Naive thymus-derived CD4-positive, alpha-beta T cell (primary cell): ENCODE results near the gene NRXN3. TPM values are rescaled to one million over a fixed set of nuclear protein-coding genes. Genes with fewer than 3 reads are reported as not detected.

Experiments
- ATAC-seq: fragments of 150-1000 bp; cut with Tn5 transposase; 2 replicates; pipeline ENCODE4 v1.10.0; 2021; ENCODE audit warnings: mild to moderate bottlenecking, moderate library complexity
- CTCF ChIA-PET: fragments of 350-600 bp; sonication (Branson Sonifier 250); formaldehyde crosslinking; loops from one replicate; lab custom pipeline; 2021; ENCODE audit warnings: antibody characterized with exemption; lab: Charles Lee
- POLR2A ChIA-PET: fragments of 350-600 bp; sonication (Branson Sonifier 250); formaldehyde crosslinking; loops from one replicate; lab custom pipeline; 2021; ENCODE audit warnings: antibody characterized with exemption, inconsistent platforms; lab: Charles Lee
- DNase-seq, 9 donors: peaks; one replicate each; pipeline versions ENCODE4 v3.0.0 to v3.0.0-alpha.2; 2020 to 2022; ENCODE audit warnings: mixed read lengths in 1 of 9
- H3K27ac ChIP-seq: one replicate; pipeline ENCODE4 v1.7.0; 2013; ENCODE audit warnings: mild to moderate bottlenecking, low read depth, low read length, moderate library complexity
- H3K27me3 ChIP-seq, 2 donors: one replicate each; pipeline ENCODE4 v1.7.0; 2013; ENCODE audit warnings: low read length in 2 of 2, mild to moderate bottlenecking in 2 of 2, moderate library complexity in 2 of 2; ENCODE audit not compliant: control insufficient read depth in 2 of 2, insufficient read depth in 2 of 2
- H3K36me3 ChIP-seq, 3 experiments: 1 replicate in 2 of 3; 2 replicates in 1 of 3; pipeline ENCODE4 v1.7.0; 2013; ENCODE audit warnings: low read length in 3 of 3, mild to moderate bottlenecking in 3 of 3, moderate library complexity in 1 of 3; ENCODE audit not compliant: insufficient read depth in 3 of 3, control insufficient read depth in 2 of 3
- H3K4me1 ChIP-seq, 2 donors: one replicate each; pipeline ENCODE4 v1.7.0; 2013; ENCODE audit warnings: low read length in 2 of 2, mild to moderate bottlenecking in 2 of 2, moderate library complexity in 1 of 2; ENCODE audit not compliant: control insufficient read depth in 2 of 2, insufficient read depth in 2 of 2
- H3K4me3 ChIP-seq: 2 replicates; pipeline ENCODE4 v1.7.0; 2013; ENCODE audit warnings: mild to moderate bottlenecking, low read length
- H3K9me3 ChIP-seq, 3 experiments: 1 replicate in 2 of 3; 2 replicates in 1 of 3; pipeline ENCODE4 v1.7.0; 2013; ENCODE audit warnings: low read length in 3 of 3; ENCODE audit not compliant: control insufficient read depth in 2 of 3
- H3K27ac Mint-ChIP-seq, 9 donors: one replicate each; pipeline ENCODE4 v1.8.0; 2020 to 2022; ENCODE audit warnings: mixed read lengths in 9 of 9, mild to moderate bottlenecking in 8 of 9, moderate library complexity in 5 of 9, inconsistent platforms in 2 of 9
- H3K27me3 Mint-ChIP-seq, 5 donors: one replicate each; pipeline ENCODE4 v1.8.0; 2021 to 2022; ENCODE audit warnings: mixed read lengths in 5 of 5, mild to moderate bottlenecking in 1 of 5
- H3K36me3 Mint-ChIP-seq, 5 donors: one replicate each; pipeline ENCODE4 v1.8.0; 2020 to 2022; ENCODE audit warnings: mixed read lengths in 5 of 5, mild to moderate bottlenecking in 3 of 5, inconsistent platforms in 1 of 5
- H3K4me1 Mint-ChIP-seq, 7 donors: one replicate each; pipeline ENCODE4 v1.8.0; 2020 to 2022; ENCODE audit warnings: mixed read lengths in 7 of 7, mild to moderate bottlenecking in 3 of 7, inconsistent platforms in 1 of 7
- H3K4me3 Mint-ChIP-seq, 10 donors: one replicate each; pipeline ENCODE4 v1.8.0; 2020 to 2022; ENCODE audit warnings: mild to moderate bottlenecking in 10 of 10, mixed read lengths in 10 of 10, moderate library complexity in 6 of 10, inconsistent platforms in 2 of 10
- H3K9me3 Mint-ChIP-seq, 11 donors: one replicate each; pipeline ENCODE4 v1.8.0; 2020 to 2022; ENCODE audit warnings: mixed read lengths in 11 of 11, mild to moderate bottlenecking in 4 of 11, inconsistent platforms in 1 of 11, moderate library complexity in 1 of 11
- intact Hi-C, 2 donors: fragments of 100-400 bp; cut with micrococcal nuclease; formaldehyde crosslinking; loops; one replicate each; pipeline ENCODE4 v1.15.1; 2023
- polyA plus RNA-seq, 2 donors: library from polyadenylated mRNA; unstranded; fragments of 300-500 nt; fragmentation: Illumina TruSeq; gene quantifications; one replicate each; pipeline ENCODE4 v1.2.3, GENCODE V29; 2021
- total RNA-seq, 6 experiments: library from RNA in 5 of 6; stranded (reverse) in 5 of 6; gene quantifications; 1 replicate in 5 of 6; 2 replicates in 1 of 6; pipeline ENCODE4 v1.2.3 and lab custom pipeline; 2021 to 2026

The NRXN3 gene
- total and polyA plus RNA-seq, 7 experiments from 2014 or later: not detected

DNA sequence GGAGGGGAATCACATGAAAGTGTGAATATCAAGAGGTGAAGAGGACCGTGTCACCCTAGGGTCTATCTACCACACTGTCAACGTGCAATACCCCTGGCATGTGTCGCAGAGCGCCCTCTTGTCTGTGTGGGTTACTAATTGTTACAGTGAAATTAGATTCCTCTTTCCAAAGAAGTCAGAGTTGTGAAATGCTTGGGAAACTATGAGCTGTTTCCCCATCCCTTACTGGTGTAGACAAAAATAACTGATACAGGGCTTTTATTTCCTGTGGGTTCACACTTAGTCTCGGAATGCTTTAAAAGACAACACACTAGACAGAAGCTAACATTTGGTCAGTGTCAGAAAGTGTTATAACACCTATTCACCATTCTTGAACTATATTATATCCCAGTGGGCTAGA, 597.3 kb downstream of the NRXN3 start:
- Histone ChIP-seq H3K4me1 (no peaks in the 10 kb centered on the region), H3K9me3 (no peaks in the 10 kb centered on the region), H3K27me3 (no peaks in the 10 kb centered on the region), H3K27ac (no peak overlapping the region), H3K36me3 (no peaks in the 10 kb centered on the region), H3K4me3 (no peak overlapping the region)
- no peaks in the 10 kb centered on the region for H3K4me1 Mint-ChIP-seq
- no peaks in the 10 kb centered on the region for H3K36me3 Mint-ChIP-seq
- no peak for ATAC-seq
- H3K27me3 Mint-ChIP-seq: peaks cover 0 to 5% (median 0%) of the 10 kb centered on the region in 5 donors
- intact Hi-C loops: no loop called here
- H3K9me3 Mint-ChIP-seq: peaks cover 0 to 5% (median 0%) of the 10 kb centered on the region in 11 donors
- POLR2A ChIA-PET: no interaction called here
- CTCF ChIA-PET: no interaction called here
- H3K27ac Mint-ChIP-seq: no peak overlapping the region
- no peak for DNase-seq
- no peak overlapping the region for H3K4me3 Mint-ChIP-seq

DNA sequence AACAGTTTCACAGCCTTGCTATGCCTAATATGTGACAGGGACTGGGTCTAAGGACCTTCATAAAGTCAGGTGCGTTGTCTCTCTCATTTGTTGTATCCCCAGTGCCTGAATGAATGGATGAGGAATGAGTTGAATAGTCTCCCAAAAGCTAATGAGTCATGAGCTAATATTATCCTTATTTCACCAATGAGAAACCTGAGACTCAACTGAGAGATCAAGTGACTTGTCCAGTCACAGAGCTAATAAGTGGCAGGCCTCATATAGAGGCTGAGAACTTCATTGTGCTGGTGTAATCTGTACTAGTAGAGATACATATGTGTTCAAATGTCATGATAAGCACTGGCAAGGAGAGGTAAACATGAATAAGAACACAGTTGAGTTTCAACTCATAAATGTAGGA, 612.4 kb downstream of the NRXN3 start:
- intact Hi-C loops: no loop called here
- DNase-seq: no peak
- CTCF ChIA-PET: no interaction called here
- Histone ChIP-seq H3K27ac (no peak overlapping the region), H3K36me3 (no peaks in the 10 kb centered on the region), H3K4me1 (no peaks in the 10 kb centered on the region), H3K9me3 (no peaks in the 10 kb centered on the region), H3K27me3 (no peaks in the 10 kb centered on the region), H3K4me3 (no peak overlapping the region)
- Mint-ChIP-seq H3K9me3 (peaks cover 0 to 17% (median 4%) of the 10 kb centered on the region in 11 donors), H3K27ac (no peak overlapping the region), H3K27me3 (peaks cover 0 to 5% (median 4%) of the 10 kb centered on the region in 5 donors), H3K4me1 (no peaks in the 10 kb centered on the region), H3K4me3 (no peak overlapping the region), H3K36me3 (no peaks in the 10 kb centered on the region)
- no peak for ATAC-seq
- POLR2A ChIA-PET: no interaction called here

DNA sequence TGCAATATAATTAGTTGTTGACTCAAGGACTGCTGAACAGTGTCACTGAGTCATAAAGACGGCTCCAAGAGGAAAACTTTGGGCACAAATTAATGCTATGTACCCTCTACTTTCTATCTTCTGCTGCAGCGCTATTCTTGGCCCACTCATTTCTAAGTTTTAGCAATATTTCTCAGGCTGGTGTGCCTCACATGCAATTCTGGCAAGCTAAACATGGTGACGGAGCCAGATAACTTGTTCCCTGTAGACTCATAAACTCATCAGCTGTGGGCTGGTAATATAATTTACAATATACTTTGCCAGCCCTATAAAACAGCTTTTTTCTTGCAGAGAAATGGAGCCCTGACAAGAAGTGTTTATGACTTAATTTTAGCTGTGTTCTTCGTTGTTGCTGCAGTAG, 615.1 kb downstream of the NRXN3 start:
- H3K27ac ChIP-seq: no peak overlapping the region
- no peak overlapping the region for H3K27ac Mint-ChIP-seq
- intact Hi-C loops: no loop called here

DNA sequence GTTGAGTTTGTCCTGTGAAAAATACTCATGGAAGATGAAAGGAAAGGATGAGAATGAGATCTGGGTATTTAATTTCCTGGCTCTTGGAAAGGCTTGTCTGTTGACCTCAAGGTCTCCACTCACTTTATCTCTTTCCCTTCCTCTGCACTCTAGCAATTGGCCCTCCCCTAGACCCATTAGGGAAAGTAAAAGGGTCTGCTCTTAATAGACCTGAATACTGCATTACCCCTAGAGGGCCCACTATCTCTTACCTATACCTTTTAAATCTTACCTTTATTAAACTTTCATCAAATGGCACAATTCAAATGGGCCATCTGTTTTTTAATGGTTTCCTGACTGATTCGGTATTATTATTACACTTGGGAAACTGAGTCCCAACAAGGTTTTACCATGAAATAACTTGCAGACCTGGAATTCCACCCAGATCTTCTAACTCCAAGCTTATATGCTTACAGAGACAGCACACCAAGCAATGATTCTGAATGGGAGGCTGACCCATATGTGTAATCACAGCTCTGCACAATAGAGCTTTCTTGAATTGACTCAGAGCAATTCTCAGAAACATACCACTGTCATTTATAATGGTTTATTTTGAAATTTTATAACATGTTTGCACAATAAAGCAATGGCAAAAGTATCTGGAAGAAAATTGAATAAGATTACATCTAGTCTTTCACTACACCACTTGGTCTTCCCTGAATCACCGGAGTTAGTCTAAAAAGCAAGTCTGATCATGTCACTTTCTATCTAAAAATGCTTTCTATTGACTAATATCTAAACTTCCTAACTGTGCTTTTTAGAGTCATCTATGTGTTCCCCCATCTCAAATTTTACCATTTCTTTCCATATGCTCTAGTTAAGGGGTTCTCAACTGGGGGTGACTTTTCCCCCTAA, 618.5 kb downstream of the NRXN3 start:
- no peak overlapping the region for H3K4me3 Mint-ChIP-seq
- H3K27ac ChIP-seq: no peak overlapping the region
- H3K4me3 ChIP-seq: no peak overlapping the region
- ATAC-seq (no peak), DNase-seq (no peak)
- peaks cover 0 to 15% (median 0%) of the 10 kb centered on the region in 11 donors for H3K9me3 Mint-ChIP-seq
- no peaks in the 10 kb centered on the region for H3K27me3 ChIP-seq
- no peaks in the 10 kb centered on the region for H3K36me3 ChIP-seq
- POLR2A ChIA-PET: no interaction called here
- no peak overlapping the region for H3K27ac Mint-ChIP-seq
- no peaks in the 10 kb centered on the region for H3K4me1 Mint-ChIP-seq
- CTCF ChIA-PET: no interaction called here
- no peaks in the 10 kb centered on the region for H3K9me3 ChIP-seq
- intact Hi-C loops: no loop called here
- no peaks in the 10 kb centered on the region for H3K4me1 ChIP-seq
- H3K36me3 Mint-ChIP-seq: no peaks in the 10 kb centered on the region
- H3K27me3 Mint-ChIP-seq: peaks cover 0 to 8% (median 0%) of the 10 kb centered on the region in 5 donors

More for the DNA sequence above, 615.1 kb downstream of the NRXN3 start:
- no peaks in the 10 kb centered on the region for H3K4me1 Mint-ChIP-seq
- H3K27me3 Mint-ChIP-seq: peaks cover 0 to under 1% (median 0%) of the 10 kb centered on the region in 5 donors
- Histone ChIP-seq H3K36me3 (no peaks in the 10 kb centered on the region), H3K27me3 (no peaks in the 10 kb centered on the region), H3K4me1 (no peaks in the 10 kb centered on the region), H3K4me3 (no peak overlapping the region), H3K9me3 (no peaks in the 10 kb centered on the region)
- no peaks in the 10 kb centered on the region for H3K36me3 Mint-ChIP-seq
- H3K4me3 Mint-ChIP-seq: no peak overlapping the region
- peaks cover 0 to 15% (median 6%) of the 10 kb centered on the region in 11 donors for H3K9me3 Mint-ChIP-seq
- DNase-seq (no peak), ATAC-seq (no peak)
- ChIA-PET CTCF (no interaction called here), POLR2A (no interaction called here)

DNA sequence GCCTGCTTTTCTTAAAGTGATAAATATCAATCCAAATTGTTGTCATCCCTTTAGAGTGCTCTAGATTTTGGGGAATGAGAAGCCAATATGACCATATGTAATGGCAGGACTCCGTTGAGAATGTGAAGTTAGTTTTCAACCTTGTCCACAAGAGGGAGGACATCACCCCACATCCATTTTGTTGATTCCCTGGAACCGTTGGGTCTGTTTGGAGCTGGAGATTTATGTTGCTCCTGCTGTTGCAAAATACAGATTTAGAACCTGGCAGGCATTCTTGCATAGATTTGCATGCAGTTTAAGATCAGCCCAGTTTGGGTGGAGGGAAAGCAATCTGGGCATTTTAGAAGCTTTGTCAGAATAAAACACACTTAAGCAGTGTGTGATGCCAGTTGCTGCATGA, 620.1 kb downstream of the NRXN3 start:
- ATAC-seq (no peak), DNase-seq (no peak)
- peaks cover 0 to 8% (median 0%) of the 10 kb centered on the region in 5 donors for H3K27me3 Mint-ChIP-seq
- H3K9me3 ChIP-seq: no peaks in the 10 kb centered on the region
- no peaks in the 10 kb centered on the region for H3K27me3 ChIP-seq
- intact Hi-C loops: no loop called here
- peaks cover 0 to 10% (median 0%) of the 10 kb centered on the region in 11 donors for H3K9me3 Mint-ChIP-seq
- H3K4me3 ChIP-seq: no peak overlapping the region
- H3K4me1 Mint-ChIP-seq: no peaks in the 10 kb centered on the region
- no peak overlapping the region for H3K27ac ChIP-seq
- no peak overlapping the region for H3K27ac Mint-ChIP-seq
- H3K4me1 ChIP-seq: no peaks in the 10 kb centered on the region
- H3K4me3 Mint-ChIP-seq: no peak overlapping the region
- ChIA-PET CTCF (no interaction called here), POLR2A (no interaction called here)
- no peaks in the 10 kb centered on the region for H3K36me3 ChIP-seq
- H3K36me3 Mint-ChIP-seq: no peaks in the 10 kb centered on the region

DNA sequence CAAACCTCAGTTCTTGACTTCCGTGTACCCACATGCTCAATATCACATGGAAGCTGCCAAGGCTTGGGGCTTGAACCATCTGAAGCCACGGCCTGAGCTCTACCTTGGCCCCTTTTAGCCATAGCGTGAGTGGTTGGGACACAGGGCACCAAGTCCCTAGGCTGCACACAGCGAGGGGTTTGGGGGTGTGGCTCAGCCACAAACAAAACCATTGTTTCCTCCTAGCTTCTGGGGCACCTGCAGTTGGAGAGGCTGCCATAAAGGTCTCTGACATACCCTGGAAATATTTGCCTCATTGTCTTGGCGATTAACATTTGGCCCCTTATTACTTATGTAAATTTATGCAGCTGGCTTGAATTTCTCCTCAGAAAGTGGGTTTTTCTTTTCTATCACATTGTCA, 628.6 kb downstream of the NRXN3 start:
- POLR2A ChIA-PET: no interaction called here

DNA sequence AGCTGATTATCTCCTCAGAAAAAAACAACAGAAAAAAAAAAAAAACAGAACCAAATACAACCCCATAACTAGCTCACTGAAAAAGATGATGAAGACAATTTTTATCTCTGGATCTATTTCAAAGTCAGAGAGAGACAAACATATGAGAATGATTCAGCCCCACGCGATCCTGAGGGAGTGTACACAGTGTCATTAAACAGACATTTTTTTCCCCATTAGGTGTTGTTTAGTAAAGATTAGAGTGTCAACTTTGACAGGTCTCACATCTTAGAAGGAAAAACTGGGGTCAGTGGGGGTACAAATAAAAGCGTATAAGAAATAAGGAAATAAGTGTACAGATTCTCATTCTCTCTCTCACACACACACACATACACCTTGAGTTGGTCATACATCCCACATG, 635.4 kb downstream of the NRXN3 start:
- Mint-ChIP-seq H3K4me3 (no peak overlapping the region), H3K4me1 (peaks cover 0 to 2% (median 0%) of the 10 kb centered on the region in 7 donors), H3K36me3 (peaks cover 0 to 3% (median 0%) of the 10 kb centered on the region in 5 donors), H3K27me3 (no peaks in the 10 kb centered on the region), H3K9me3 (peaks cover 0 to 21% (median 9%) of the 10 kb centered on the region in 11 donors), H3K27ac (no peak overlapping the region)
- no peaks in the 10 kb centered on the region for H3K9me3 ChIP-seq
- no peak overlapping the region for H3K4me3 ChIP-seq
- H3K36me3 ChIP-seq: no peaks in the 10 kb centered on the region
- no peak overlapping the region for H3K27ac ChIP-seq
- intact Hi-C loops: no loop called here
- no peak for DNase-seq
- no peak for ATAC-seq
- no peaks in the 10 kb centered on the region for H3K27me3 ChIP-seq
- no peaks in the 10 kb centered on the region for H3K4me1 ChIP-seq
- CTCF ChIA-PET: no interaction called here
- POLR2A ChIA-PET: no interaction called here

More for the DNA sequence above, 628.6 kb downstream of the NRXN3 start:
- Mint-ChIP-seq H3K27me3 (peaks cover 0 to 5% (median 0%) of the 10 kb centered on the region in 5 donors), H3K4me1 (no peaks in the 10 kb centered on the region), H3K36me3 (no peaks in the 10 kb centered on the region), H3K27ac (no peak overlapping the region), H3K9me3 (peaks cover 0 to 18% (median 3%) of the 10 kb centered on the region in 11 donors), H3K4me3 (no peak overlapping the region)
- no peak overlapping the region for H3K4me3 ChIP-seq
- H3K4me1 ChIP-seq: no peaks in the 10 kb centered on the region
- ATAC-seq: no peak
- H3K9me3 ChIP-seq: no peaks in the 10 kb centered on the region
- no peak overlapping the region for H3K27ac ChIP-seq
- no peaks in the 10 kb centered on the region for H3K36me3 ChIP-seq
- no peaks in the 10 kb centered on the region for H3K27me3 ChIP-seq
- intact Hi-C loops: no loop called here
- no peak for DNase-seq
- CTCF ChIA-PET: no interaction called here
